Neural cell (in vitro differentiated cells): ENCODE data around the gene TARS3.

ENCODE experiments used
- CTCF ChIP-seq: fragments of 450-650 bp; IDR thresholded peaks from 2 replicates; pipeline ENCODE4 v1.5.1; 2014; ENCODE audit warnings: antibody characterized with exemption, mild to moderate bottlenecking, moderate library complexity; ENCODE audit not compliant: poor library complexity, severe bottlenecking
- EP300 ChIP-seq: fragments of 450-650 bp; conservative IDR thresholded peaks from 2 replicates; pipeline ENCODE4 v1.6.1; 2014; ENCODE audit warnings: antibody characterized with exemption, mild to moderate bottlenecking, moderate library complexity; ENCODE audit not compliant: poor library complexity, severe bottlenecking
- EZH2 ChIP-seq: fragments of 200-600, 300-800 bp; shearing (Covaris generic), sonication (generic); IDR thresholded peaks from 2 replicates; pipeline ENCODE4 v1.6.1; 2014; ENCODE audit warnings: antibody characterized with exemption, low read length, borderline replicate concordance, mild to moderate bottlenecking; ENCODE audit not compliant: insufficient read depth, poor library complexity, severe bottlenecking
- MXI1 ChIP-seq: fragments of 450-650 bp; conservative IDR thresholded peaks from 2 replicates; pipeline ENCODE4 v1.6.1; 2014; ENCODE audit warnings: antibody characterized with exemption, mild to moderate bottlenecking; ENCODE audit not compliant: poor library complexity, severe bottlenecking
- REST ChIP-seq: IDR thresholded peaks from 2 replicates; pipeline ENCODE4 v1.6.1; 2012; ENCODE audit warnings: borderline replicate concordance
- SMC3 ChIP-seq: fragments of 450-650 bp; conservative IDR thresholded peaks from 2 replicates; pipeline ENCODE4 v1.6.1; 2014; ENCODE audit warnings: antibody characterized with exemption, mild to moderate bottlenecking, moderate library complexity; ENCODE audit not compliant: poor library complexity
- TAF1 ChIP-seq: IDR thresholded peaks from 2 replicates; pipeline ENCODE4 v1.6.1; 2012; ENCODE audit warnings: low read depth

DNA sequence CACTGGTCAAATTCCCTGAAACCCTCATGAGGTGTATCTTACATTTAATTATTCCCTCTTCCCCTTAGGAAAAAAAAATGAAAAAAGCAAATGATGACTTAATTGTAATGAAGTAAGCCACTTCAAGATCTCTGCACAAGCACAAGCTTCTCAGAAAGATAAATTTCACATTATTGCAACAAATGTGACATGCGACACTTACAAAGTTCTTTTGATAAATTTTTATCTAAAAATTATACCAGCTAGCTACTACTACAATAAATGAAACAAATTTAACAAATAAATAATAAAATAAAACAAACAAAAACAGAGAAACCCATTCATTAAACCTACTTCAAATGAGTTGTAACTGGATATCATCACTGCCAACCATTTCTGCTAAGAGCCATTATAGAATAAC, 62.1 kb downstream of the TARS3 start:
- TF ChIP-seq SMC3 (no peak), CTCF (no peak), REST (no peak), MXI1 (no peak), TAF1 (no peak), EZH2 (no peak), EP300 (no peak)
